HG02678 (cell line): ENCODE data around the gene IPO7.

Source experiments
- ATAC-seq: cut with Tn5 transposase; IDR thresholded peaks from one replicate; pipeline ENCODE4 v1.9.1; 2021; ENCODE audit warnings: mild to moderate bottlenecking, moderate library complexity; ENCODE audit not compliant: unreplicated experiment

IPO7 gene

DNA sequence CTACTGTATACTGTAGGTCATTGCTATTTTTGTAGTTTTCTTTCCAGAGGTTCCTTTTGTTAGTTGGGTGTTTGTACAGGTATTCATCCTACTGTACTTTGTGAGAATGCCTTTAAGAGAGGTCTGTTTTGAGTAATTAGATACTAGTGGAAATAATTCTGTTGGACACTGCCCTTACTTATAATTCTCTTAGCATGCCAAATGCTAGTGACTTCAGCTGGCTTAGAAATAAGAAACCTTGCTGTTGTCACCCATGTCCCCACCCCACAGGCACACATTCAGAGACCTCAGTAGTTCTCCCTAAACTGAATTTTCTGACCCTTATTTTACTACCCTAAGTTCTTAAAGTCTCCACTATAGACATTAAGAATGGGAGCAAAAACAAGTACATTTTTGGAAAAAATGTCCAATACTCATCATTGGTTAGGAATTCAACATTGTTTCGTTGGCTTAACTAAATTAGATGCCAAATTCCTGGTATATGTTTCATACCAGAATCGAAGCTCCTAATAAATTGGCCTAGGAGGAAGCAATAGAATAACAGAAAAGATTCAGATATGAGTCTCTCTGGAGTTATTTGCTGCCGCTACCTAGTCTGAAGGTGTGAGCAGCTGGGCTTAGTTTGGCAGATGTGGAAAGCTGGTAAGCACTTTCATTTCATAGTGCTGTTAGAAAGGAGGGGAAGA, 104.8 kb downstream of the IPO7 start:
- no peak for ATAC-seq

DNA sequence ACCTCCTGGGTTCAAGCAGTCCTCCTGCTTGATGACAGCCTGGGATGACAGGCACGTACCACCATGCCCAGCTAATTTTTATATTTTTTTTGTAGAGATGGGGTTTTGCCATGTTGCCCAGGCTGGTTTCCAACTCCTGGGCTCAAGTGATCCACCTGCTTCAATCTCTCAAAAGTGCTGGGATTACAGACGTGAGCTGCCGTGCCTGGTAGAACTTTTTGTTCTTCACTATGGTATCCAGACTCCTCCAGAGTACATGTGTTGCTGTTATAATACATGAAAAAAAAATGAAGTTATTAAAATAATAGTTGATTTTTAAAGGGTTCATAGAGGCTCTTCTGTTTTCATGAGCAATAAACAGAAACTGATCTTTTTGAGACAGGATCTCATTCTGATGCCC, 105.9 kb downstream of the IPO7 start:
- no peak for ATAC-seq

DNA sequence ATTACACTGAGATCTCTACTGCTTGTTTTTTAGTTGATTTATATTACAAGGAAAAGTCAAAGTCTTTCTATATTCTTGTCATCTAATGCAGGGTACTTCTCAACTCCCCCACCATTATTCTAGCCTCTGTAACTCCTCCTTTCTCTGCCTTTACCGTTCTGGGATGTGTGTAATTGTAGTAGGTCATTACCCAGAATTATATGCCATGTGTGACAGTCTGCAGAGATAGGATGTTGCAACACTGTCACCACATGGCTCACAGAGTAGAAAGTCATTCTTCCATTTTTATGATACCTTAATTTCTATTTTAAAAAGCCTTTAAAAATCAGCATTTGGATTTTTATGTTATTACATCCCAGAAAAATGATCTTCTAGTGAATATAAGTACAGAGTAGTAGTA, 109.0 kb downstream of the IPO7 start:
- ATAC-seq: no peak

DNA sequence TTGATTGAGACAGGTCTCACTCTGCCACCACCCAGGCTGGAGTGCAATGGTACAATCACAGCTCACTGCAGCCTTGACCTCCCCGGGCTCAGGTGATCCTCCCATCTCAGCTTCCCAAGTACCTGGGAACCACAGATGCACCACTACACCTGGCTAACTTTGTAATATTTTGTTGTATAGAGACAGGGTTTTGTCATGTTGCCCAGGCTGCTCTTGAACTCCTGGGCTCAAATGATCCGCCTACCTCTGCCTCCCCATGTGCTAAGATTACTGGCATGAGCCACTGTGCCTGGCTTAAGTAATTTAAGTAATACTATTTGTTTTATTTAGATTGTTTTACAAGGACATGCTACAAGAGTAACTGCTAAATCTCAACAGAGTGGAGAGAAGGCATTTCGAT, 109.9 kb downstream of the IPO7 start:
- no peak for ATAC-seq

DNA sequence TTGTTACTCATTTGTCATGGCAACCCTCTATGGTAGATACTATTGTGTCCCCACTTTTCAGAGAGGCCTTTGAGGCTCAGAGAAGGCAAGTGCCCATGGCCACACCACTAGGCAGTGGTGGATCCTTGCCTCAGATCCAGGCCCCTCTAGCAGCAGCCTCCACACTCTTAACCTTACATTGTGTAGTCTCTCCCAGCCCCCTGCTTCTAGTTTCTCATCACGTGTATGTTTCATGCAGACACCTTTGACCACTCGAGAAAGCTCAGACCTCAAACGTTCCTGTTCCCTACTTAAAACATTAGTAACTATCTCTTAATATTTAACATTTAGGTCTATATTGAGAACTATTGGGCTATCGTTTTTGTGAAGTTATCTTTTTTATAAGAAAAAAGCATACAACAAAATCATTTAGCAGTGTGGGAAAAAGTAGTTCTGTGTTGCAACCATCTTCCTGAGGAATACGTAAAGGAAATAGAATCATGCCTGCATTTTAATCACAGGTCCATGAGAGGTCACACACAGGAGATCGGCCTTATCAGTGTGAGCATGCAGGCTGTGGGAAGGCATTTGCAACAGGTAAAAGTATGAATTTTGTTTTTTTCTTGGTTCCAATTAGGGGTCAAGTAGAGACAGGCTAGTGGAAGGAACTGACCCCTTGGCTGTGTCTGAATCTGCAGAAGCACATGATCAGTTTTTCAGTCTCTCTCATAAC, 111.5 kb downstream of the IPO7 start:
- ATAC-seq: no peak
